HG03139 (cell line): ENCODE results near the gene MTHFSD.

Experiments
- ATAC-seq: cut with Tn5 transposase; IDR thresholded peaks from one replicate; pipeline ENCODE4 v1.9.1; 2021; ENCODE audit not compliant: unreplicated experiment

Gene MTHFSD

DNA sequence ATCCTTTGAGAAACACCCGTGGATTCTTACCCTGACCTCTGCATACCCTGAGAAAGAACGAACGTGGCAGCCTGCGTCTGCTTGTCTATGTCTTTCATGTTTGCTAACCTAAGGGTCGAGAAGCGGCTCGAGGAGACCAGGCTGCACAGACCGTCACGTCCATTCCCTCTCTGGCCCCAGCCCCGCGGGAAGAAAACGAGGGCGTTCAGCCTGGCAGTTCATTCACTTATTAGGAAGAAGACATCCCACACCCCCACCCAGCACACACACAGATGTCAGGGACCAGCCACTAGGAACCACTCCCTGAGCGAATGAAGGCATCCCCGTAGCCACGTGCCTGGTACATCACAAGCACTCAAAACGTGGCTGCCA is 655 bp upstream of the MTHFSD start:
- no peak for ATAC-seq

DNA sequence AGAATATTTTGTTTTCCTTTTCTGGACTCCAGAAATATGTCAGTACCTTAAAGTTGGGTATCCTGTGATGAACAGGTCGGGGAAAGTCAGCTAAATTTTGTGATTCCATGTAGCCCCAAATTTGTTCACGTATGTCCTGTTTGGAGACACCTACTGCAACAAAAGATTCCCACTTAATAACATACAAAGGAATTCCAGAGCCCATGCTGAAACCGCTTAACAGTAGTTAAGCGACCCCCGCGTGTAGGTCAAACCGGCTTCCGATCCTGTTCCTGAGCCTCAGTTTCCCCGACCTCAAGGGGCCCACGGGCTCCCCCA is 477 bp downstream of the MTHFSD start:
- no peak for ATAC-seq

DNA sequence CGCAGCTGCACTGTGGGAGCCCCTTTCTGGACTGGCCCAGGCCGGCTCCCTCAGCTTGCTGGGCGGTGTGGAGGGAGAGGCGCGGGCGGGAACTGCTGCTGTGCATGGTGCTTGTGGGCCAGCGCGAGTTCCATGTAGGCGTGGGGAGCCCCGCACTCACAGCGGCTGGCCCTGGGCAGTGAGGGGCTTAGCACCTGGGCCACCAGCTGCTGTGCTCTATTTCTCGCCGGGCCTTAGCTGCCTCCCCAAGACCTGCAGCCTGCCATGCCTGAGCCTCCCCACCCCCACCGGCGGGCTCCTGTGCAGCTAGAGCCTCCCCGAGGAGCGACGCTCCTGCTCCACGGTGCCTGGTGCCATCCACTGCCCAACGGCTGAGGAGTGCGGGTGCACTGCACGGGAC is 1.7 kb downstream of the MTHFSD start:
- no peak for ATAC-seq

DNA sequence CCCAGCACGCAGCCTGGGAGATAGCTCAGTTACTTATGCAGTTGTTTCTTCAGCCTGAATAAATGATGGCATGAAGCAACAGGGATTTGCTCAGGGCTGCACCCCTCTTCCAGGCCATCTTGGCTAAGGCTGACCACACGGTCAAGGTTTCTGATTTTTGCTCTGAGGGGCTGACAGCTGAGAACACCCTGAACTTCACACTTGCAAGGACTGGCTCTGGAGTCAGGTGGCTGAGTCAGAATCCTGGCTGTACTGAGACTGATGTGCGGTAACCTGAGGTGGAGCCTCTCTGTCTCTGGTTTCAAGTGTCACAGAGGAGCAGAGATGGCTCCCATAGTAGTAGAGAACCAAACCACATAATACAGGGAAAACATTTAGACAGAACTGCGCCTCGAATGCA is 4.8 kb downstream of the MTHFSD start:
- ATAC-seq, result no peak

DNA sequence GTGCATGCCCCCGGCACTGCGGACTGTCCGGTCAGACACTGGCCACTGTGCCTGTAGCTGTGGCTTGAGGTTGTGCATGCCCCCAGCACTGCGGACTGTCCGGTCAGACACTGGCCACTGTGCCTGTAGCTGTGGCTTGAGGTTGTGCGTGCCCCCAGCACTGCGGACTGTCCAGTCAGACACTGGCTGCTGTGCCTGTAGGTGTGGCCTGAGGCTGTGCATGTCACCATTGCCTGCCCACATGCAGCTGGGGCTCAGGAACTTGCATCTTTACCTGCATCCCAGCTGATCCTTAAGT is 5.2 kb downstream of the MTHFSD start:
- no peak for ATAC-seq

DNA sequence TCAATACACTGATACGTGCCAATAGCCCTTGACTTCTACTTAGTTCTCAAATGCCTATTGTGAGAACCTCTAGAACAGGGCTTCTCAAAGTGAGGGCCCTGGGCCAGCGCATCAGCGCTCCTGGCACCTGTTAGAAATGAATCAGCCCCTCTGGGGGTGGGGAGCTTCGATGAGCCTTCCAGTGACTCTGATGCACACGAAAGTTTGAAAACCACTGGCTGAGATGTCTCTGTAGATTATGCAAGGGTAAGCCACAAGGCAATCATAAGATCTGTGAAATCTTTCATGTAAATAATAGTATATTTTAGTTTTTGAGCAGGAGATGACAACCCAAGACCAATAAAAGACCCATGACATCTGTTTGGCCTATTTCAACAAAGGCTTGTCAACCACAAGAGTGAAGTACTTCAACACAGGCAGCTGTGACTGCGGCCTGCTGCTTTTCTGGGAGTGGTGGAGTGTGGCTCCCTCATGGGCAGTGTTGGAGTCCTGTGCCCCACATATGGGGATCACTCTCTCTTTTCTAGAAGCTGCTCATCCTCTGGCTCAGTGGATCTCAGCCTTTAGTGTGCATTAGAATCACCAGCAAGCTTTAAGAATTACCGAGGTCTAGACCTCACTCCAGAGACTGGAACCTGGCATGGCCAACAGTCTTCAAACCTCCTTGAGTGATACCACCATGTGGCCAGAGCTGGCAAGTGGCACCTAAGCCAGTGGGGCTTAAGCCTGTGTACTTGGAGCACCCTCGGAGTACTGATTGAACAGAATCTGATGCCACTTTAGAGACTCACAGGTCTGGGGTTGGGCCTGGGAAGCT is 5.8 kb downstream of the MTHFSD start:
- no peak for ATAC-seq

DNA sequence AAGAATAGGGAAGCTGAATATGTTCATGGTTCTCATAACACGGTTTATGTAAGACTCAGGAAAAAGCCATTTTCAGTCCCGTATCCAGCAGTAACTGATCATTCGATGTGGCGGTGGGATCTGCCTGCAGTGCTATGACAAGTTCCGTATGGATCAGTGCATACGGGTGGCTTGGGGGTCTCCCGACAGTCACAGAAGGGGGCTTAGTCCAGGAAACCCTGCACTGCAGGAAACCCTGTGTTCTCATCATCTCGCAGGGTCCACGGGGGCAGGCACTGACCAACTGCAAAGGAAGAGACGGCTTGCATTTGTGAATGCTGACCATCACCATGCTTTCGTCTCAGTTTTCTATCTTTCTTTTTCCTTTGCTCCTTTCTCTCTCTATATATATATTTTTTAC is 7.7 kb downstream of the MTHFSD start:
- ATAC-seq, result no peak

DNA sequence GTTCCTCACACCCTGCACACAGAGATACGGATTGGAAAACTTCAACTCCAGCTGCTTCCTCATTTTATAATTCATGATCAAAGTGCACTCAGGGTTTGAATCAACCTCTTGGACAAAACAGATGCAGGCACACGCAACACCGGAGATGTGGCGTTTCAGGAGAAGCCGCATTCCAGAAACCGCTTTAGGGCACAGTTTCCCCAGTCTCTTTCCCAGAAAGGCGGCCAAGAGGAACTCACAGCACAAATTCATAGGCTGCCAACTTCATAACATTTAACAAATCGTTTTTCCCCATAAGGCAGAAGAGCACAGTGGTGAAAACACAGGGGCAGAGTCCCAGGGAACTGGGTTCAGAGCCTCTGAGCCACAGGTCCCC is 8.4 kb downstream of the MTHFSD start:
- no peak for ATAC-seq

DNA sequence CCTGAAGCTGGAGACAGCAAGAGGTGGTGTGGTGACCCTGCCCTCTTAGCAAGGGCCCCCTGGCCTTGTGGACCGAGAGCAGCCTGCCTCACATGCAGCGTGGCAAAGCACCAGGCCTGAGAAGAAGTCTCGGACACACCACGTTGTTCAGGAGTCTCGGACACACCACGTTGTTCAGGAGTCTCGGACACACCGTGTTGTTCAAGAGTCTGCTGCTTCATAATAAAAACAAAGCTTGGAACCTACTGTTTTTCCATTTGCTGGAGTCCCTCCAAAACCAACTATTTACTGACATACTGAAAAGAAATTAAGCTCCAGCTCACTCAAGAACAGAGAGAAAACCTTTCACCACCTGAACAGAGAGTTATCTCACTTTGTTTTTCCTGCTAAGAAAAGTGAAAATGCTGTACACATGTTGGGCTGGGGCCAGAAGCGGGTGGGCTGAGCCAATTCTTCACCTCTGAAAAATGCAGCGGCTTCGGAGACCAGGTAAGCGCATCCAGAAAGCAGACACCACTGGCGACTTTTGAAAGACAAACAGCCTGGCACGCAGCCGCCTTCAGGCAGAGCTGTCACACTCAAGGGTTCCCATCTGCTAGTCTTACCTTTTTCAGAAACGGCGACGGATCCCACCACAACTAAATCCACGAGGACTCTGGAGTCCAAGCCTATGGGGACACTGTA is 8.9 kb downstream of the MTHFSD start:
- ATAC-seq, result no peak

DNA sequence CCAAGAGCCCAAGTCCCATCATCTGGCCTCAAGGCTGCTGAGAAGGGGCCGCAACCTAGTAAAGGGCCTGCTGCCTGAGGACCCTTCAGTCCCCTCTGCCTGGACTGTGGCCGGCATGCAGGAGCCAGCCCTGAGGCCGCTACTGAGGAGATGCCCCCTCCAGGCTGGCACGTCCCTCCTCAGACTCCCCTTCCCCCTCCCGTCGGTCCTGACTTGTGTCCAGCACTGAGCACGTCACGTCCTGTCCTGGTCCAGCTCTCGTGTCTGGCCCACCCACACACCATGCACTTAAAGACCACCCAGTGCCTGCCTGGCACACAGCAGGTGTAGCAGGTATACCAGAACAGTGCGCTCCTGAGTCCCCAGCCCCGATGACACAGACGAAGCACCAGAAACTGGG is 9.6 kb downstream of the MTHFSD start:
- ATAC-seq, result no peak

DNA sequence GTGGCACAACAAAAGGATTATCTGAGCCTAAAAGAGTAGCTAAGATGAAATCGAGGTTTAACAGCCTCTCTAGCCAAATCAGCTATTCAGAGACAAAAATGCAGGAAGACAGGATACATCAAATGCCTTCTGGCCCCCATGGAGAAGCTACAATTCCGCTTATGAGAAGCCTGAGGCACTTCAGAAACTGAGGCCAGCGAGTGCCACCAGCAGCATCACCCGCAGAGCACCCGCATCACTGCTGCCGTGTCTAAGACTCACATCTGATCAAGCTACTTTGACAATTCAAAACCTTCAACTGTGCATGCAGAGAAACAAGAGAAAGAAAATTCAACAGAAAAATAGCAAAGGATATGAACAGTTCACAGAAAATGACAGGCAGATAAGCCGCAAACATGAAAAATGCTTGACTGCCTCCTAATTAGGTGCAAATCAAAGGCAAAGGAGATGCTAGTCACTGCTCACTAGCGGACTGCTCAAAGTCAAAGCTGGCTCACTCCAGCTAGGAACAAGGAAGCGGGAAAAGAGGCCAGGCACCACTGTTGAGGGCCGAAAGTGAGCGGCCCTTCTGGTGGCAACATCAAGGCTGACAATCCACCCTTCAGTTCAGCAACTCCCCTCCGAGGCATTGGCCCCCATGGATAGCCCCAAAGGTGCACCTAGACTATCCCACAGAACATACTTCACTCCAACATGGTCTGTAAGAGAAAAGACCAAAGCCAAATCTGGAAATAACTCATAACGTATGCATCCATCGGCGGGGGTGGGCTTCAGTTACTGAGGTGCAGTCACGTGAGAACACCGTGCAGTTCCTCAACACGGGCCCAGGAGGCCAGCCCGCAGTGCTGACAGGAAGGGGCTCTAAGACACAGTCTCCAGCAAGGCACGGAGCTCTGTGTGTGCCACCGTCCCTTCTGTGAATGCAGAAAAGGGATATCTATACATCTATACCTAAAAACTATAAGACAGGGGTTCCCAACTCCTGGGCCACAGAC is 12.0 kb downstream of the MTHFSD start:
- no peak for ATAC-seq

DNA sequence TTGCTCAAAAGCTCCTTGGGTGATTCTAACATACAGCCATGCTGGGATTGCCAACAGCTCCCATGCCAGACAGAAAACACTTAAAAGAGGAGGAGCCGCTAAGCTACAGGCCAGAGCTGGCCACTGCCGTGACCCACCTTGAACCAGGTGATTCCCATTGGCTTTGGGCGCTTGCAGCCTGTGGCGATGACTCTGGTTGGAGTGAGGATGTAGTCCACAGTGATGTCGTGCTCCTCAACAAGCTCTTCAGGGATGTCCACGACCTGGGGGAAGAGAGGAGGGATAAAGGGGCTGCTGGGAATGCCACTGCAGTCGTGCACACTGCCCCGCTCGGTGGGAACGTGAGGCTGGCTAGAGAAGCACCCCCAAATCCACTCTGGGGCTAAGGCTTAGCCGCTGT is 13.5 kb downstream of the MTHFSD start:
- no peak for ATAC-seq

DNA sequence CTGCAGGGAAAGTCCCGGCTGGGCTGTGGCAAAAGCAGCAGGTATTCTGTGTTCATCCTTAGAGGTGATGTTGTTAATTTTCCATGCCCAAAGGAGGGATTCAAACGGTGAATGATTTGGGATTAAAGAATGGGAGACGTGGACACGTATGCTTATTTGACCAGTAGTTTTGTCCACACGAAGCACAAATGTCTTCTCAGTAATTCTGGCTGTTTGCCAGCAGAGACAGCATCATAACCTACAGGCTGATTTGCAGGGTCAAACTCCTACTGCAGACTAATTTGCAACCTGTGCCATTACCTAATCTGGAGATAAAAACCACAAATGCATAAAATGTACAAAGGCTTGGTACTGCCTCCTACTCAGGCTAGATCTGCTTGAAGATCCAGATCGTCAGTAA is 14.1 kb downstream of the MTHFSD start:
- ATAC-seq, result no peak

DNA sequence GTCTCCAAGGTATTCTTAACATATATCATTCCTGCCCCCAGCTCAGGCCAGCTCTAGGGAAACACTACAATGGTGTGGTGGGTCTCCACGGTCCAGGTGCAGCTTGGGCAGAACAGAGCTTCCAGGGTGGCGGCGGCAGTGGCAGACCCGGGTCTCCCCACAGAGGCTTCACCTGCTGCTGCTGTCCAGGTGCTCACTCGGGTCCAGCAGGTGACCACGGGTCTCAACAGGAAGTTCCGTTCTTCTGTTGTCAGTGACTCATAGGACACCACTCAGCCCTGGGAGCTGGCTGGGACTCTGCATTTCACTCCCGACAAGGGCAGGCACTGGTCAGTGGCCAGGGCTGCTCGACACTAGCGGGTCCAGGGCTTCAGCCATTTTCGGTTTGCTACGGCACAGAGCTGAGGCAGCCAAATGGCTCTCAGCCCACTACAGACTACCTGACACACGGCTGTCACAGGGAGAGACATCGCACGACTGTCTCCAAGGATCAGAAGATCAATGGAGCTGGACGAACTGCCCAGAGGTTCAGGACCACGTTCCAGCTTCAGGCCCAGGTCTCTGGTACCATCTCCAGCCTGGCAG is 16.7 kb downstream of the MTHFSD start:
- no peak for ATAC-seq

DNA sequence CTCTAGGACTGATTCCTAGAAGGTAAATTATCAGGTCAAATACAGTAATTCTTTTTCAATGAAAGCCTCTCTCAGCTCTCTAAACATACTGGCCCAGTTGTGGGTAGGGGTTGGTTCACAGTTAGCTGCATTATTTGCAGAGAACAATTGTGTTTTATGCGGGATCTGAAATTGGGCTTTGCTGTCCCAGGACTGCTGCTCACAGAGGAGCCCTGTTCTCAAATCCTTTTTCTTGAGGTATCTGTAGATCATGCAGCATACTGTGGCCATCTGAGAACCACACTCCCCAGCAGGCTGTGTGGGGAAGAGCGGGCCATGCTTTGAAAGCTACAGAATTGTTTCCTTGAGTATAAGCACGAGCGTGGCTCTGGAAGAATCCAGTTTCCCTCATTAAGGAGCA is 17.5 kb downstream of the MTHFSD start:
- ATAC-seq, result no peak

DNA sequence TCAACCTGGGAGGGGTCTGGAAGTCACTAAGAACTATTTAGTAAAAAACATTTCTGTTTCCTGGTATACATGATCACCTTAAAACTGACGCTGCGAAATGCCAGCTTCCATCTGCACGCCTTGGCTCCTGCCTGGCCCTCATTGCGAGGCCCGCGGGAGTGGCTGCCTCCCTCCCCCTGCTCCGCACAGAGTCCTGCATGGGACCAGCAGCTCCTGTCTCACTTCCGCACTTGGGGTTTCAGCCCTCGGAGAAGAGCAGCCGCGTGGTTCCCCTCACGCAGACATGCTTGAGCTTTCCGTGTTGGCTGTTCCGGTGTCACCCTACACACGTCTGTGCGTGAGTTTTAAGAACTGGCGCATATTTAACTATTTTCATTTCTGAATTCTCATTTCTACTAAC is 18.4 kb downstream of the MTHFSD start:
- no peak for ATAC-seq

DNA sequence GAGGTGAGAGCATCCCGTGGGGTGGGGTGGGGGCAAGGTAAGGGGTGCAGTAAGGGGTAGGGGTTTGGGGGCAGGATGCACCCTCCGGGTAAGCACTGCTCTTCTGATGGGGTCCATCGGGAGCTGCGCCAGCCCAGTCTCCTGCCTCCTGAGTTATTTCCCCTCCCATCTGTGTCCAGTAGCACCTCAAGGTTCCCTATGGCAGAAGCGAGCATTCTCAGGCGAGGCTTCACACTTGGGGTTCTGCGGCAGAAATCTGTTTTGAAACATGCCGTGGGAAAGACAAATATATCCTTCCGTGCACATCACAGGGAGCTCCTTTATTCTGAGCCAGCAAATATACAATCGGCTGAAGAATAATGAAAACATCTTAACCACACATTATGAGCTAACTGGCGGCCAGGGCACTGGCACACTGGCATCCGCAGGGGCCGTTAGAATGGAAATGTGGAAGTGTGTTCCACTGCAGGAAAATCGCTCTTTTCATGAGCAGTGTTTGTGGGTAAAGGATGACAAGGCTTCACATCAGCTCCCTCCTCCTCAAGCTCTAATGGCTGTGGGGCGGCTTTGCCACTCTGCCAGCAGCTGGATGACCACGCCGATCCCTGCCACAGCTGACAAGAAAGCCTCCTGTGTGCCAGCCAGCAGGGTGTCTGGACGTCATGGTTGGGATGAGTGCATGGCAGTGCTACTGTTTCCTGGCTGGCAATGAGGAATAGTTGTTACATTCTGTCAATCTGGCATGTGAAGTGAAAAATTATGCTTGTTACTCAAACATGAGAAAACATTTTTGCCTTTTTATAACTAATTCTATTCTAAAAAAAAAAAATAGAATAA is 20.0 kb downstream of the MTHFSD start:
- no peak for ATAC-seq

DNA sequence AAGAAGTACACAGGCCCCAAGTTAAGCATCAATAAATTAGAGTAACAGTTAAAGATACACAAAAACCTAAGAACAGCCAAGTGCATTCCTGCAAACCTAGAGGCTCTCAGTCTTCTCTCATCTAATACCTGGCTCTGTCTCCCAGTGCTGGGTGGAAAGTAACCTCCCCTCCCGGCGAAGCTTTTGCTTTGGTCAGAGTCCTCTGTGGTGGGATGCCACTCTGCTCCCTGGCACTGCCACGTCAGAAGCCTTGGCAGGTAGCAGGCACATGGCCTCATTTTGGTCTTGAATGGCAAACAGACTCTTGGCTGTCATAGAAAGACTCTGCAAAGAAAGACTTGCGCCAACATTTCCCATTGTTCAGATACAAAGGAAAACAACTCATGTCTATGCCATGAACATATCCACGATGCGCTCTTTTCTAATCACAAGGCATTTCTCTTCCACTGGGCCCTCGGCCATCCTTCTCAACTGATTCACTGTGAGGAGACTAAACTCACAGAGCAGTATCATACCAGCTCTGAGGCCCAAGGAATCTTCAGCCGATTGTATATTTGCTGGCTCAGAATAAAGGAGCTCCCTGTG is 21.2 kb downstream of the MTHFSD start:
- no peak for ATAC-seq

DNA sequence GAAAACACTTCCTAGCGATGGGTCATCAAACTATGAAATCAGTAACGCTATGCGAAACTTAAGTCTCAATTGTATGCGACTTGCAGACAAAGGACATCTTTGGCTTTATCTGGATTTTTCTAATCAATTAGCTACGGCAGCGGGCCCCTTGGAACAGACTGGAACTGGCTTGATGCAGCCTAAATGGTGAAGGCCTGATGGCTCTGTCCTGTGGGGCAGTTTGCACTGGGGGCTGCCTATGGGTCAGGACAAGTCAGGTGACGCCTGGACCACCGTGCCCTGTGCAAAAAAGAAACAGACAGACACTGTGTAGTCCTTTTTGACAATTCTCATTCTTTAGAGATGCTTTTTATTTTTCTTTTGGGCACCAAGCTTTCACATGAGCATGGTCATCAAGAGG is 22.0 kb downstream of the MTHFSD start:
- ATAC-seq, result no peak

DNA sequence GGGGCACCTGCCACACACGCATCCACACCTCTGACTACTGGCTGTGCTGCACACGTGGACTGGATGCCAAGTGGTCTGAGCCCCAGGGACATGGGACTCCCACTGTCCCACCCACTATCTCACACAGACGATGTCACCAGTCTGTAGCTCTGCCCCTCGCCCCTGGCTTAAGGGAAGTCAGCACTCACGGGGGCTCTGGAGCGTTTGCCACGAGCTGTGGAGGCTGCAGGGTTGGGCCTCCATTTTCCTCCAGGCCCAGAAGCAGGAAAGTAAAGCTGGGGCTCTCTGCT is 22.6 kb downstream of the MTHFSD start:
- no peak for ATAC-seq
